Kidney epithelial cell (primary cell): ENCODE results near the gene CCDC85C. TPM values are rescaled to one million over a fixed set of nuclear protein-coding genes. Genes with fewer than 3 reads are reported as not detected.

ENCODE experiments used
- DNase-seq: peaks from one replicate; pipeline ENCODE4 v3.0.0-alpha.2; 2010; ENCODE audit warnings: low read depth
- H3K27me3 ChIP-seq: 2 replicates; pipeline ENCODE4 v1.6.0; 2011; ENCODE audit warnings: low read length; ENCODE audit not compliant: control insufficient read depth, insufficient read depth
- H3K36me3 ChIP-seq: 2 replicates; pipeline ENCODE4 v1.5.1; 2011; ENCODE audit warnings: low read length; ENCODE audit not compliant: control insufficient read depth, insufficient read depth
- H3K4me3 ChIP-seq: 2 replicates; pipeline ENCODE4 v1.5.1; 2011; ENCODE audit warnings: low read depth, mild to moderate bottlenecking, control low read depth, low read length
- total RNA-seq: library from RNA; depleted of rRNA; stranded (reverse); fragments of >200 nt; gene quantifications from 2 replicates; pipeline ENCODE4 v1.2.3, GENCODE V29; 2015
- TF ChIP-seq, protein P1 (sequence below): IDR thresholded peaks from 2 replicates; pipeline ENCODE4 v1.5.1; 2011; ENCODE audit warnings: mild to moderate bottlenecking, moderate library complexity, low read length, control low read depth, inconsistent platforms; ENCODE audit not compliant: insufficient read depth, poor library complexity, severe bottlenecking

Gene CCDC85C
- total RNA-seq, 1 donor from 2014 or later: 32.4 TPM

DNA sequence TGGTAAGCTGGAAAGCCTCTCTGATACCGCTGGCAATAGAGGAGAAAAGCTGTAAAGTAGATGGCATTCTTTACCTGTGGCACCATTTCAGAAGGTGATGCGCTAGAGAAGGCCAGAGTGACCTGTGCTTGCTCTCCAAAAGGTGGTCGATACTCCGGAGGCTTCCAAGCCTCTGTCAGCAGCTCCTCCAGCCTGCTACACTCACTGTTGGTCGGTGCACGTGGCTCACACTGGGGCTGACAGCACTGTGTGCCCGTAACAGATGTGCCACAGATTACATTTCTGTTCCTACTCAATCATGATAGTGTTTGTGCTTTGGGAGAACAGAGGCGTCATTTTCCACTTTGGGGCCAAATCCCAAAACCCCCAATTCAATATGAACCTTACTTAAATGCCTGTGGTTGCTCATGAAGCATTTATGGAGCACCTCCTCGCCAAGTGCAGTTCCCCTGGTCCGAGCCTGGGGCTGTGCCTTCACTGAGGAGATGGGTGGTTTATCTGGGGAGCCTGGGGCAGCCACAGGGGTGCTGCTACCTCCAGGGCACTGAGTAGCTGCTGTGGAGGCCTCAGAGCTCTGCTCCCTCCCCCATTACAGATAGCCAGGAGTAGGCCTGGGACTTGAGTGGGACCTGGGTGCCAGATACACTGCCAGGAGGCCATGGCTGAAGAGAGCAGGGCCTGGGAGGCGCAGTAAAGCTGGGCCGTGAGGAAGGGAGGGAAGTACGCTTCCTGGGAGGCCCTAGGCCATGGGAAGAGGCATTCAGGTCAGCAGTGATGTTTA, 96.0 kb downstream of the CCDC85C start:
- TF ChIP-seq, protein P1, sequence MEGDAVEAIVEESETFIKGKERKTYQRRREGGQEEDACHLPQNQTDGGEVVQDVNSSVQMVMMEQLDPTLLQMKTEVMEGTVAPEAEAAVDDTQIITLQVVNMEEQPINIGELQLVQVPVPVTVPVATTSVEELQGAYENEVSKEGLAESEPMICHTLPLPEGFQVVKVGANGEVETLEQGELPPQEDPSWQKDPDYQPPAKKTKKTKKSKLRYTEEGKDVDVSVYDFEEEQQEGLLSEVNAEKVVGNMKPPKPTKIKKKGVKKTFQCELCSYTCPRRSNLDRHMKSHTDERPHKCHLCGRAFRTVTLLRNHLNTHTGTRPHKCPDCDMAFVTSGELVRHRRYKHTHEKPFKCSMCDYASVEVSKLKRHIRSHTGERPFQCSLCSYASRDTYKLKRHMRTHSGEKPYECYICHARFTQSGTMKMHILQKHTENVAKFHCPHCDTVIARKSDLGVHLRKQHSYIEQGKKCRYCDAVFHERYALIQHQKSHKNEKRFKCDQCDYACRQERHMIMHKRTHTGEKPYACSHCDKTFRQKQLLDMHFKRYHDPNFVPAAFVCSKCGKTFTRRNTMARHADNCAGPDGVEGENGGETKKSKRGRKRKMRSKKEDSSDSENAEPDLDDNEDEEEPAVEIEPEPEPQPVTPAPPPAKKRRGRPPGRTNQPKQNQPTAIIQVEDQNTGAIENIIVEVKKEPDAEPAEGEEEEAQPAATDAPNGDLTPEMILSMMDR: no peak
- peaks cover 2% of the 10 kb centered on the region for H3K36me3 ChIP-seq
- no peaks in the 10 kb centered on the region for H3K27me3 ChIP-seq
- H3K4me3 ChIP-seq: no peak overlapping the region
- DNase-seq: no peak

DNA sequence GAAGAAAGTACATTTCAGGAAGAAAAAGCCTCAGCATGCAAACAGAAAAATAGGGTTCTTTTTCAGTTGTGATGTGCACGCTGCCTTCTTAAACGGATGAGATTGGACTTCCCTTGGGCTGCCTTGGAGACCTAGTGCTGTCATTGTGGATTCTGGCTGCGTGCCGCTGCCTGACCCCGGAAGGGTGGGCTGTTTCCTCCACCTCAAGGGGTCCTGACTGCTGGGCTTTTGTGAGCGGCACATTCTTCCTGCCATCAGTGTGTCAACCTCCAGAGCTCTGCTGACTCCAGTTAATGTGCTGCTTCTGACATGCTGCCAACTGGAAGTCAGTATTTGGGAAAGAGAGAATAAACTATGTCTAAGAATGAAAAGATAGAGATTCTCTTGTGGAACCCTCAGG, 97.7 kb downstream of the CCDC85C start:
- Histone ChIP-seq H3K36me3 (peaks cover 2% of the 10 kb centered on the region), H3K4me3 (no peak overlapping the region), H3K27me3 (no peaks in the 10 kb centered on the region)
- no peak for DNase-seq
- TF ChIP-seq, protein P1: no peak

DNA sequence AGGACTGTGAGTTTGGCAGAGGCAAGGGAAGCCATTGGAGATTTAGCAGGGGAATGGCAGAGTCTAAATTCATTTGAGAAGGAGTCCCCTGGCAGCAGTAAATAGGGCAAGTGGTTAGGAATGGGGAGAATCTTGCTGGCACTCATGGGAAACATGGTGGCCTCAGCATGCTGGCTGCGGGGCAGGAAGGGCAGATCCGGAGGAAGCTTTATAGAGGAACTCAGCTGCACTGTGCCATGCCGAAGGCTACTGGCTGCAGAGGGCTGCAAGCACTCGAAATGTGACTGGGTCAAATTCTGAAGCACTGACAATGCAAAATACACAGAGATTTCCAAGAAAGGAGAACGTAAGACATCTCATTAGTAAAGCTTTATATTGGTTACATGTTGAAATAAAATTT, 98.9 kb downstream of the CCDC85C start:
- H3K27me3 ChIP-seq: no peaks in the 10 kb centered on the region
- no peak overlapping the region for H3K4me3 ChIP-seq
- DNase-seq: no peak
- TF ChIP-seq, protein P1: no peak
- H3K36me3 ChIP-seq: peaks cover 2% of the 10 kb centered on the region

DNA sequence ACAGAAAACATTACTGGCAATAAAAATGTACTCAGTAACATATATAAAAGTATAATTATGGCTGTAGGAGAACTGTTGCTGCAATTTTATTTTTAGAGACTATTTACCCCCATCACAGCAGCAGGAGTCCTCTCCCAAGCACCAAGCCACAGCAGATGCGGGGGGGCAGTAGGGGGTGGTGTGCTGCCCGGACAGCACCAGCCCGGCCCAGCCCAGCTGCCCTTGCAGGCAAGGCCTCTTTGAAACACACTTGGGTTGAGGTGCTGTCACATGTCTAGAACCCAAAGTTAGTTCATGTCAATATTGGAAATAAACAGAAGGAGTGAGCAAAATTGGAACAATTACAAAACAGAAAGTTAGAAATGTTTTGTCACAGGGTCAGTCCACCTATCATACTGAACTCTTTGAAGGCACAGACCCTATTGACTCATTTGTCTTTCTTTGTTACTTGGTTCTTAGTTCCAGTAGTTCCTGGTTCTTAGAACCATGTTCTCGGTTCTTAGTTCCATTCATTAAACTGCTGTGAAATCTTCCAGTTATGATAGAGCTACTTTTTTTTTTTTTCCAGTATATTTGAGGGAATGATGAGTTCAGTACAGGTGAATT, 100.1 kb downstream of the CCDC85C start:
- TF ChIP-seq, protein P1: no peak
- no peaks in the 10 kb centered on the region for H3K36me3 ChIP-seq
- no peak for DNase-seq
- H3K27me3 ChIP-seq: no peaks in the 10 kb centered on the region
- H3K4me3 ChIP-seq: no peak overlapping the region

DNA sequence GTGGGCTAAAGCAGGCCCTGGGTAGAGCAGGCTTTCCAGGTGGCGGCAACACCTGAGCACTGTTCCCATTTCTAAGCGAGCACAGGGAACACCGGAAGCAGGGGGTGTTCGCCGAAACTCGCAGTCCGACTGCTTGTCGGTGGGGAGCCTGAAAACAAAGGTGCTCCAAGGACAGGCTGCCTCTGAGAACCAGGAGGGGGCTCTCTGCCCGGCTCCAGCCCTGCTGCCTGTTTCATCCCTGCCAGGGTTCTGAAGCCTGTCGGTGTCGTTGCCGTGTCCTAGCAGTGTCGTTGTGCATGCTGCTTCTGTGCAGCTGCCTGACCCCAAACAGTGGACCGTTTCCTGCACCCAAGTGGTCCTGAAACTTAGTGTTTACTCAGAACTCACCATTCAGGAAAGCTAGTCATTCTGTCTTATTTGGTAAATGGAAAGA, 101.0 kb downstream of the CCDC85C start:
- H3K36me3 ChIP-seq: no peaks in the 10 kb centered on the region
- H3K4me3 ChIP-seq: no peak overlapping the region
- H3K27me3 ChIP-seq: no peaks in the 10 kb centered on the region
- TF ChIP-seq, protein P1: no peak
- DNase-seq: no peak
